Mucosa of rectum (tissue), 2 donors: ENCODE data around the gene FBXO5.

Experiments used
- H3K27ac ChIP-seq, 2 donors: one replicate each; pipeline ENCODE4 v1.7.0; 2013; ENCODE audit warnings: inconsistent platforms in 2 of 2, low read depth in 2 of 2, low read length in 2 of 2
- H3K27me3 ChIP-seq, 2 donors: one replicate each; pipeline ENCODE4 v1.7.0; 2013; ENCODE audit warnings: low read length in 2 of 2; ENCODE audit not compliant: control insufficient read depth in 2 of 2, insufficient read depth in 2 of 2
- H3K36me3 ChIP-seq, 2 donors: one replicate each; pipeline ENCODE4 v1.7.0; 2013; ENCODE audit warnings: low read length in 2 of 2; ENCODE audit not compliant: control insufficient read depth in 2 of 2, insufficient read depth in 2 of 2
- H3K4me1 ChIP-seq, 2 donors: one replicate each; pipeline ENCODE4 v1.7.0; 2013; ENCODE audit warnings: low read length in 2 of 2, mild to moderate bottlenecking in 1 of 2; ENCODE audit not compliant: control insufficient read depth in 2 of 2, insufficient read depth in 2 of 2
- H3K4me3 ChIP-seq, 2 donors: one replicate each; pipeline ENCODE4 v1.7.0; 2013; ENCODE audit warnings: low read length in 2 of 2
- H3K9ac ChIP-seq, 2 donors: one replicate each; pipeline ENCODE4 v1.7.0; 2013; ENCODE audit warnings: low read length in 2 of 2, low read depth in 1 of 2, mild to moderate bottlenecking in 1 of 2
- H3K9me3 ChIP-seq, 2 donors: one replicate each; pipeline ENCODE4 v1.7.0; 2013; ENCODE audit warnings: low read length in 2 of 2; ENCODE audit not compliant: control insufficient read depth in 2 of 2
- donor health status: healthy.
- donor health status: Normal muscosa, but diverticular disease.

FBXO5 gene, protein sequence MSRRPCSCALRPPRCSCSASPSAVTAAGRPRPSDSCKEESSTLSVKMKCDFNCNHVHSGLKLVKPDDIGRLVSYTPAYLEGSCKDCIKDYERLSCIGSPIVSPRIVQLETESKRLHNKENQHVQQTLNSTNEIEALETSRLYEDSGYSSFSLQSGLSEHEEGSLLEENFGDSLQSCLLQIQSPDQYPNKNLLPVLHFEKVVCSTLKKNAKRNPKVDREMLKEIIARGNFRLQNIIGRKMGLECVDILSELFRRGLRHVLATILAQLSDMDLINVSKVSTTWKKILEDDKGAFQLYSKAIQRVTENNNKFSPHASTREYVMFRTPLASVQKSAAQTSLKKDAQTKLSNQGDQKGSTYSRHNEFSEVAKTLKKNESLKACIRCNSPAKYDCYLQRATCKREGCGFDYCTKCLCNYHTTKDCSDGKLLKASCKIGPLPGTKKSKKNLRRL

DNA sequence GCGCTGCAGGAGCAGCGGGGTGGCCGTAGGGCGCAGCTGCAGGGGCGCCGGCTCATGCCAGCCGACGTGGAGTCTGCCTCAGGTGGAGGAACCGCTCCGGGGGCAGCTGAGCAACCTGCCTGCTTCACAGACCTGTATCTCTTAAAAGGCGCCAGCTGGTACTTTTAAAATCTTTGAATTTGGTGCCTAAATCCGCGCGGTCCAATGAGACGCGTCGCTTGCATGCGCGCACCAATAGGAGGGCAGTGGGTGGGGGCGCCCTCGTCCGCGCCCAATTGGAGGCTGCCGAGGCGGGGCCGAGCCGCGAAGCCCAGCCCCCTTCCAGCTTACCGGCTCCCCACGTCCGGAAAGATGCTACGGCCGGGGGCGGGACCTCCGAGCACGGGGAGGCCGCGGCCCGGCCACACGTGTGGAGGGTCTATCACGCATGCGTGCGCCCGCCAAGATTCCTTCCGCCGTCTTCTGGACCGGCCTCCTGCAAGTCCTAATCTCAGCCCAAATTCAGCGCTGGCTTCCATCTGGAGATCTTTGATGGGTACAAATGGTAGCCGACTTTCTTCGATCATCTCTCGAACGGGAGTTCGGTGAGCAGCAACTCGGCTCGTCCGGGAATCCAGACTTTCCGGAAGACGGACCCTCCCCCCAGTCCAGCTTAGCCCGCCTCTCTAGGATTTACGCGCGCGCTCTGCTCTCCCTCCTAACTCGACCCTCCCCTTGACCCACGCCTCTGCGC lies at the start of gene FBXO5:
FBXO5 (minus strand) TSS at position 138 of the 733 bp plus-strand sequence; CDS start at position 56, 82 bp downstream.
- Histone ChIP-seq H3K27ac (peak within 1 kb of the TSS; percentile 91 to 93), H3K27me3 (no peaks in the 10 kb centered on the region), H3K4me1 (peaks cover 11 to 16% of the 10 kb centered on the region in 2 donors), H3K4me3 (peak within 1 kb of the TSS; percentile 94 to 95), H3K9me3 (no peaks in the 10 kb centered on the region), H3K9ac (peak within 1 kb of the TSS; percentile 78 to 80), H3K36me3 (no peaks in the 10 kb centered on the region)

DNA sequence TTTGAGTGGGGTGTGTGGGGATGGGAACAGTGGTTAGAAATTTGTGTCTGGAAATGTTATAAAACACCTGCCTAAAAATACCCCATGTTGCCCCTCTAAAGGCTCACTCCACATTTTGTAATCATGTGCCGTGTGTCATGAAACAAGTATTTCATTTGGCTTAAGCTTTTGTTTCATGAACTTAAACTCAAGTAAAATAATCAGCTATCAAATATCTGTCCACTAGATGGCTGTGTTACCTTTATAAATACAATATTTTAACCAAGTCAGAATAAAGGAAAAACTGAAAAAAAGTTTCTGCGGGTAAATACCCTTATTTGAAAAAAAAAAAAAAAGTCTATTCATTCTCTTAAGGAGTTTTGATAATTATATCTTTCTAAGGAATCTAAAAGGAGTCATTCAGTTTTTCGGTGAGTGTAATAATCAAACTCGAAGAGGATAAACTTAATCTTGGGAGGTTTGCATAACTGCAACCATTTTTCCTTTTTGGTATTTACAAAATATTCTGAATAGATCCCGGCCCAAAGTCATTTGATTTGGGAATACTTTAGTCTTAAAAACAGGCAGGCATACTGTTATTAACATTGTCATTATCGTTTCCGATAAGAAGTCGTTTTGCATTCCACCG lies 49.5 kb upstream of the FBXO5 start:
- Histone ChIP-seq H3K4me1 (peaks cover 0 to 2% of the 10 kb centered on the region in 2 donors), H3K4me3 (no peak overlapping the region), H3K9me3 (no peaks in the 10 kb centered on the region), H3K27me3 (no peaks in the 10 kb centered on the region), H3K27ac (no peak overlapping the region), H3K36me3 (no peaks in the 10 kb centered on the region), H3K9ac (no peak overlapping the region)

GRCh38 chr6:153031335-153031955 lies 48.6 kb upstream of the FBXO5 start:
- no peaks in the 10 kb centered on the region for H3K9me3 ChIP-seq
- H3K9ac ChIP-seq, result no peak overlapping the region
- no peak overlapping the region for H3K4me3 ChIP-seq
- H3K27me3 ChIP-seq, result no peaks in the 10 kb centered on the region
- no peak overlapping the region for H3K27ac ChIP-seq
- peaks cover 0 to 2% of the 10 kb centered on the region in 2 donors for H3K4me1 ChIP-seq
- no peaks in the 10 kb centered on the region for H3K36me3 ChIP-seq

DNA sequence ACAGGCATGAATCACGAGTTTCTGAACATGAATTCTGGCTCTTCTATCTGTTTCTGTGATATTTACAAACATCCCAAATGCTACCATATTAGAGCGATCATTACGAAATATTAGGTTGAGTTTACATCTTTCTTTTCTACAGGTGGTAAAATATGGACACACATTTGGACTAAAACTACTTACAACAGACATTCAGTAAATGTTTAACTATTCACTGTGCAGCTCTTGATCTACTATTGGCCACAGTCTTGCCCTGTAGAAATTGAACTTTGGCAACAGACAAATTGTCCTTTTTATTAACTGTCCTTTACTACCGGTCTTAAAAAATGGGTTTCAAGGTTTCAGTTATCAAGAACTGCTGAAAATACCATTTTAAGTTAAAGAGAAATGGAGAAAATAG lies 46.1 kb upstream of the FBXO5 start:
- no peak overlapping the region for H3K9ac ChIP-seq
- H3K4me3 ChIP-seq, result no peak overlapping the region
- H3K9me3 ChIP-seq, result no peaks in the 10 kb centered on the region
- H3K36me3 ChIP-seq, result no peaks in the 10 kb centered on the region
- H3K27me3 ChIP-seq, result no peaks in the 10 kb centered on the region
- H3K4me1 ChIP-seq, result peaks cover 0 to 2% of the 10 kb centered on the region in 2 donors
- no peak overlapping the region for H3K27ac ChIP-seq

DNA sequence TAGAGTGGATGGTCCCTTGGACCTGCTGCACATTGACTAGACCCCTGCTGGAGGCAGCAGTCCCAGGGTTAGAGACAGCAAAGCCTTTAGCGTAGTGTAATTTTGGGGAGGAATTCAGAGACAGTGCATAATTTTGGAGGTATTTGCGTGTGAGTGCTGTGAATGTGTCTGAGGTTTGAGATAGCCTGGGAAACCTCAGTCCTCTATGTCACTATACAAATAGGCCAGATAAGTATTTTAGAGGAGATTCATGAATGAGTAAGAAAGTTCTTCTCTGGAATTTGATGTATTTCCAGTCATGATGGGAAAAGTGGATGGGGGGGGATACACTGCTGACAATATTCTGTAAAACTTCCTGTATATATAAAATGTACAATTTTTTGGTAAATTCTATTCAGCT lies 45.4 kb upstream of the FBXO5 start:
- H3K4me3 ChIP-seq, result no peak overlapping the region
- H3K27ac ChIP-seq, result no peak overlapping the region
- no peaks in the 10 kb centered on the region for H3K27me3 ChIP-seq
- peaks cover 0 to 2% of the 10 kb centered on the region in 2 donors for H3K4me1 ChIP-seq
- no peaks in the 10 kb centered on the region for H3K9me3 ChIP-seq
- no peaks in the 10 kb centered on the region for H3K36me3 ChIP-seq
- H3K9ac ChIP-seq, result no peak overlapping the region

DNA sequence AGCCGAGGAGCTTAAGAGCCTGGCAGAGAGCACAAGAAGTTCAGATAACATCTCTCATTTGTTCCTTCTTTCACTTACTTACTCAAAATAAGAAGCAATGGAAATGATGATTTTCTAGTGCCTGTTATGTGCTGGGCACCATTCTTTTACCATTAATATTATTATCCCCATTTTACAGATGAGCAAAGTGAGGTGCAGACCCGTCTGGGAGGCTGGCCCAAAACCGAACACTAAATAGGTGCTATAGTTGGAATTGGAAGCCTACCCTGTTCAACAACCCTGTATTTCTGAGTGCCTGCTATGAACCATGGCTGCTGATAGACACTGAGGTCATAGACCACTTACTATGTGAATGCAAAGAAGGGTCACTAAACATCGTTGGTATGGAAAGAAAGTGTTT lies 44.6 kb upstream of the FBXO5 start:
- no peaks in the 10 kb centered on the region for H3K9me3 ChIP-seq
- H3K4me3 ChIP-seq, result no peak overlapping the region
- H3K9ac ChIP-seq, result no peak overlapping the region
- no peaks in the 10 kb centered on the region for H3K36me3 ChIP-seq
- H3K27me3 ChIP-seq, result no peaks in the 10 kb centered on the region
- peaks cover 0 to 2% of the 10 kb centered on the region in 2 donors for H3K4me1 ChIP-seq
- H3K27ac ChIP-seq, result no peak overlapping the region

- peaks cover 0 to 2% of the 10 kb centered on the region in 2 donors for H3K27me3 ChIP-seq
- H3K9me3 ChIP-seq, result no peaks in the 10 kb centered on the region
- H3K27ac ChIP-seq, result no peak overlapping the region
- H3K4me1 ChIP-seq, result no peaks in the 10 kb centered on the region
- H3K4me3 ChIP-seq, result no peak overlapping the region
- no peak overlapping the region for H3K9ac ChIP-seq
- no peaks in the 10 kb centered on the region for H3K36me3 ChIP-seq
Measured at GRCh38 chr6:153024709-153025017, 41.8 kb upstream of the FBXO5 start.

DNA sequence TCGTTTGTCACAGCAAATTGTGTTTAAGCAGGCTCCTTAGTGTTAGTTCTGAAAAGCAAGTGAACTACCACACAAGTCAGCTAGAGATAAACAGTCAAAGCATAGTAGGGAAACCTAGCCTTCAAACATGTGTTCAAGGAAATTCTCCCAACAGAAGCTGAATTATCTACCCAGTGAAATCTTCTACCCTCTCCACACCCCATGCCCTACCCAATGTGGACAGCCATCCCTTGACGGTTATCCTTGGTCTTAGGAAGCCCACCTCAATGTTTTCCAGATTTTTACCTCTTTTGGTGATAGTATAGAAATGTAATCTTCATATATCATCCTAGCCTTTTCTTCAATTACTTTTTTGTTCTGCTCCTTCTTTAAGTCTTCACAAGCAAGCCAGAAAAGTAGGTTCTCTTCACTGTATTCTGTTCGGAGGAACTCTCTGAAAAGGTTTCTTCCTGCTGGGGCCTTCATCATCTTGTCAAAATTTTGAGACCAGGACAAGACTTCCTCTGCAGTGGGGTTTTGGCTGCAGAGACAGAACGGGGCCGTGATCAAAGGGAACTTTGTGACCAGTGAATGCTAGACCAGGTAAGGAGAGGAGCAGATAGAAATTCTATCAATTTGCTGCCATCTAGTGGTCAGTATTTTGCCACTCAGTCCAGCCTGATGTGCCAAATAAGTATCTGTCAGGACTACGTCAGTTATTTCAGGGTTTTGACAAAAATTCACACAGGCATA lies 41.3 kb upstream of the FBXO5 start:
- Histone ChIP-seq H3K9me3 (no peaks in the 10 kb centered on the region), H3K4me3 (no peak overlapping the region), H3K36me3 (no peaks in the 10 kb centered on the region)

DNA sequence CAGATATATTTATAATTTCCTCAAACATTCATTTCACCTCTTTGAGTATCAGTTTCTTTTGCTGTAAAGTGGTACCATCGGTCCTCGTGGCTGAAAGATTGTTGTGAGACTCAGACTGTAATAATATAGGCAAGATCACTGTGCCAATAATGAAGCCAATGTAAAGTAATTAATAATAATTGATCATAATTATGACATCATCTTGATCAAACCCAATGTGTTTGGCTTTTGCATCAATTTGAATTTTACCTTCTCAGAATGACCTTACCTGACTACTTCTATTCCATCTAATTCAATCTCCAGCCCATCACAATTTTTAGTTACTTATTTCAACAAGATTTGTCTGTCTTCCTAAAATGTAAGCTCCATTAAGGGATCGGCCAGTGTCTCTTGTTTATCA lies 35.5 kb upstream of the FBXO5 start:
- Histone ChIP-seq H3K9me3 (no peaks in the 10 kb centered on the region), H3K9ac (no peak overlapping the region), H3K4me1 (no peaks in the 10 kb centered on the region), H3K36me3 (no peaks in the 10 kb centered on the region), H3K27ac (no peak overlapping the region), H3K27me3 (peaks cover 0 to 2% of the 10 kb centered on the region in 2 donors), H3K4me3 (no peak overlapping the region)

More for the DNA sequence above, 41.3 kb upstream of the FBXO5 start:
- H3K4me1 ChIP-seq, result no peaks in the 10 kb centered on the region
- H3K9ac ChIP-seq, result no peak overlapping the region
- no peak overlapping the region for H3K27ac ChIP-seq
- peaks cover 0 to 2% of the 10 kb centered on the region in 2 donors for H3K27me3 ChIP-seq
